ENCODE measurements around the gene ROPN1. TPM values are rescaled to one million over a fixed set of nuclear protein-coding genes. Genes with fewer than 3 reads are reported as not detected.

Gene ROPN1
- total and polyA plus RNA-seq, 10 of the 15 experiments (the other 5 are each of a cell fraction or from before 2014, with no cell fraction given): not detected

DNA sequence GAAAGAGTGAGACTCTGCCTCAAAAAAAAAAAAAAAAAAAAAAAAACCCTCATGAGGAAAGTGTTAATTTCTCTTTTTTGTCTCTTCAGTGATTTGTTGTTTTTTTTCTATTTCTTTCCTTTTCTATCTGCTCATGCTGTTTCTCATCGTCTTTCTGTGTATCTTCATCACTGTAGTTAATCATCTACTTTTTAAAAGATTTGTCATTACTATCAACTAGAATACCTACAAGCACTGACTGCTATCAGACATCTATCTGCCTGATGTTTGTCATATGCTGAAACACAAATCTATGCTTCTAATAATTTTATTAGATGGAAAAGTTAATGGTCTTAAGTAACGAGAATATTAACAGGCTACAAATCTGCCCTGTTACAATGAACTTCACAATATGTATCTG lies 57.7 kb downstream of the ROPN1 start (continued):
- TF ChIP-seq ZBTB33 (IDR thresholded peaks at IDR 0.05) (no peak), ZNF384 (IDR thresholded peaks at IDR 0.05; ENCODE audit: borderline replicate concordance, low read depth, low read length) (no peak), NBN (IDR thresholded peaks at IDR 0.05) (no peak), RELA (IDR thresholded peaks at IDR 0.05; ENCODE audit: borderline replicate concordance, partially characterized antibody) (no peak), TCF12 (IDR thresholded peaks at IDR 0.05; ENCODE audit: low read depth, low read length) (no peak), ZNF274 (IDR thresholded peaks at IDR 0.05; ENCODE audit: insufficient read depth, insufficient read length) (no peak), STAT1 (conservative IDR thresholded peaks at IDR 0.05) (no peak), WRNIP1 (IDR thresholded peaks at IDR 0.05; ENCODE audit: borderline replicate concordance, low read depth, low read length) (no peak), CHD4 (IDR thresholded peaks at IDR 0.05) (no peak)
- TF ChIP-seq, protein P1, sequence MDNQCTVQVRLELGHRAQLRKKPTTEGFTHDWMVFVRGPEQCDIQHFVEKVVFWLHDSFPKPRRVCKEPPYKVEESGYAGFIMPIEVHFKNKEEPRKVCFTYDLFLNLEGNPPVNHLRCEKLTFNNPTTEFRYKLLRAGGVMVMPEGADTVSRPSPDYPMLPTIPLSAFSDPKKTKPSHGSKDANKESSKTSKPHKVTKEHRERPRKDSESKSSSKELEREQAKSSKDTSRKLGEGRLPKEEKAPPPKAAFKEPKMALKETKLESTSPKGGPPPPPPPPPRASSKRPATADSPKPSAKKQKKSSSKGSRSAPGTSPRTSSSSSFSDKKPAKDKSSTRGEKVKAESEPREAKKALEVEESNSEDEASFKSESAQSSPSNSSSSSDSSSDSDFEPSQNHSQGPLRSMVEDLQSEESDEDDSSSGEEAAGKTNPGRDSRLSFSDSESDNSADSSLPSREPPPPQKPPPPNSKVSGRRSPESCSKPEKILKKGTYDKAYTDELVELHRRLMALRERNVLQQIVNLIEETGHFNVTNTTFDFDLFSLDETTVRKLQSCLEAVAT (IDR thresholded peaks at IDR 0.05): no peak
- TF ChIP-seq, protein P2, sequence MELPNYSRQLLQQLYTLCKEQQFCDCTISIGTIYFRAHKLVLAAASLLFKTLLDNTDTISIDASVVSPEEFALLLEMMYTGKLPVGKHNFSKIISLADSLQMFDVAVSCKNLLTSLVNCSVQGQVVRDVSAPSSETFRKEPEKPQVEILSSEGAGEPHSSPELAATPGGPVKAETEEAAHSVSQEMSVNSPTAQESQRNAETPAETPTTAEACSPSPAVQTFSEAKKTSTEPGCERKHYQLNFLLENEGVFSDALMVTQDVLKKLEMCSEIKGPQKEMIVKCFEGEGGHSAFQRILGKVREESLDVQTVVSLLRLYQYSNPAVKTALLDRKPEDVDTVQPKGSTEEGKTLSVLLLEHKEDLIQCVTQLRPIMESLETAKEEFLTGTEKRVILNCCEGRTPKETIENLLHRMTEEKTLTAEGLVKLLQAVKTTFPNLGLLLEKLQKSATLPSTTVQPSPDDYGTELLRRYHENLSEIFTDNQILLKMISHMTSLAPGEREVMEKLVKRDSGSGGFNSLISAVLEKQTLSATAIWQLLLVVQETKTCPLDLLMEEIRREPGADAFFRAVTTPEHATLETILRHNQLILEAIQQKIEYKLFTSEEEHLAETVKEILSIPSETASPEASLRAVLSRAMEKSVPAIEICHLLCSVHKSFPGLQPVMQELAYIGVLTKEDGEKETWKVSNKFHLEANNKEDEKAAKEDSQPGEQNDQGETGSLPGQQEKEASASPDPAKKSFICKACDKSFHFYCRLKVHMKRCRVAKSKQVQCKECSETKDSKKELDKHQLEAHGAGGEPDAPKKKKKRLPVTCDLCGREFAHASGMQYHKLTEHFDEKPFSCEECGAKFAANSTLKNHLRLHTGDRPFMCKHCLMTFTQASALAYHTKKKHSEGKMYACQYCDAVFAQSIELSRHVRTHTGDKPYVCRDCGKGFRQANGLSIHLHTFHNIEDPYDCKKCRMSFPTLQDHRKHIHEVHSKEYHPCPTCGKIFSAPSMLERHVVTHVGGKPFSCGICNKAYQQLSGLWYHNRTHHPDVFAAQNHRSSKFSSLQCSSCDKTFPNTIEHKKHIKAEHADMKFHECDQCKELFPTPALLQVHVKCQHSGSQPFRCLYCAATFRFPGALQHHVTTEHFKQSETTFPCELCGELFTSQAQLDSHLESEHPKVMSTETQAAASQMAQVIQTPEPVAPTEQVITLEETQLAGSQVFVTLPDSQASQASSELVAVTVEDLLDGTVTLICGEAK (IDR thresholded peaks at IDR 0.05; ENCODE audit: borderline replicate concordance): no peak
